GM19240 (cell line): ENCODE data around the gene MECP2.

Experiments used
- DNase-seq: peaks from one replicate; pipeline ENCODE4 v3.0.0; 2011; ENCODE audit warnings: low spot score; ENCODE audit not compliant: insufficient read length

The MECP2 gene

DNA sequence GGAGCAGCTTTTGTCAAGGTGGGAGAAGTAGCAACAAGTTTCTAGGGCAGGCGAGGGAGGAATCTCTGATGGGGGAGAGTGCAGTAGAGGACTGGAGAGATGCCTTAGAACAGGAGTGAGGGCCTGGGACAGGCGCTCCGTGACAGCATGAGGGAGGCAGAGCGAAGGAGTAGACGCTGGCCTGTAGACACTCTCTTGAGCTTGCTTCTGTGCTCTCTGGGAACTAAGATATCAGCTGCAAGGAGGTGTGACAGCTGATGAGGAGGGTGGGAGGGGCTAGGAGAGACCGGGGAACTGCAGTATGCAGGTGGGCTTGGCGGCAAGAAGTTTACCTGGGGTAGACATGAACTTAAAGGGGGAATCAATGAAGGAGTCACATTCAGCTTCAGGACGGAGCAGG lies 35.7 kb downstream of the MECP2 start:
- DNase-seq, result no peak

DNA sequence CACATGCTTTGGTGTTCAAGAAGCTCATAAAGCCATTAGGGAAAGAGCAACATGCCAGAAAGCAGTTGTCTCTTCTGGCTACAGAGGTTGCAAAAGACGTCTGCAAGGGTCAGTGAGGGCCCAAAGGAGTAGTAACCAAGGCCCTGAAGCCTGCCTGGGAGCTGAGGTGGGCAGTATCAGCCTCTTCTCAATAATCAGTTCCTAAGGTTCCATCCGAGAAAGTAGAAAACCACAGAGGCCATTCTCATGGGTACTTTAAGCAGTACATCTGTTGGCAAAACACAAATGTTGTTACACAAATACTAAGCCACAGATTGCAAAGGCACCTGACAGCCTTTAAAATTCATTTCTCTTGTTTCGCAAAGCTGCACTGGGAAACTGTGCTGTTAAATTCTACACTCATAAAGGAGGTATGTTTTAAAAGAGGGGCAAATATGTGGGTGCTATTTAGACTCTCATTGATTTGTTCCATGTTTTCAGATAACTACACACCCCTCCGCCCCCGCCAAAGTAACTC lies 37.7 kb downstream of the MECP2 start:
- DNase-seq, result no peak

DNA sequence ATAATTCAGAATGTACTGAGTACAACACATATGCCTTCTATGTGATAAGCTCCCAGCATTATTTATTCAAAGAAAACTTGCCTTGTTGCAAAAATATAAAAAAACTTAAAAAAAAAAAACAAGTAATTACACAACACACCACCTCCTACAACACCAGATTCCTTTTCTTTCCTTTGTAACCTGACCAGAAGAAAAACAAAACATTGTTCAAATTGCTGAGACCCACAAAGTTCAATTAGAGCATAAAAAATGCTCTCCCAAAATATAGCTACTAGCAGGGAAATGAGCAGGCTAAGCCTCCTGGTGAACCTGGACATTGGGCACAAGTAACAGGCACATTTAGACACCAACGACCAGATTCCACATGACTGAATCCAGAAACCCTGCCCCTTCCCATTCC lies 38.3 kb downstream of the MECP2 start:
- no peak for DNase-seq

DNA sequence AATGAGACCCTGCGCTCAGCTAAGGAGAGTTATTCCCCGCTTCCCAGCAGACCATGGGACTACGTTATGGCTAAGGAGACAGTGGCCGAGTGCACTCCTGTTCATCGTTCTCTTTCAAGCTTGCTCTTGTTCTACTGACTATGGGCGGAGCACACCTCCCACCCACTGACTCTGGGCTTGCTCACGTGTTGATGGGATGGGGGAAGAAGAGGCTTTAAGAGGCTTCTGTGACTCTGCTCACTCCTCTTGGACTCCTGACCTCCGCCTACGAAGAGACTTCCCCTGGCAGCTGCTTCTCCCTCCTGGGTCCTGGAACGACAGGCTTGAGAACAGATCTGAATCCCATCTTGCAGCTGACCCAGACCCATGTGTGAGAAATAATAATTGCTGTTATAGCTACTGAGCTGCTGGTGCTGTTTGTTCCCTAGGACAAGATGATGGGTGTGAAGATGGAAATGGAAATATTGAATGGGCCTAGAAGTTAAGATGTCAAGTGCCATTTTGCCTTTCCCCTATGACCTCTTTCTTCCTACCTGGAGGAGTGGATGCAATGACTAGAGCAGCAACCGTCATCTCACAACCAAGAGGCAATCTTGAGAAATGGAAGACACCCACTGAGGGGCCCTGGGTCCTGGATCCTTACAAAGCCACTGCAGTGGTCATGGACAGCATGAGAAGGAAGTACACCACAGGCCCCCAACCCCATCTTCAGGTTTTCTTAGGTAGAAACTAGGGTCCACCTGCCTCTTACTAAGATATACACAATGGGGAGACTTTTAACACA lies 39.1 kb downstream of the MECP2 start:
- DNase-seq, result no peak

GRCh38 chrX:154057791-154058190 lies 39.7 kb downstream of the MECP2 start:
- no peak for DNase-seq

DNA sequence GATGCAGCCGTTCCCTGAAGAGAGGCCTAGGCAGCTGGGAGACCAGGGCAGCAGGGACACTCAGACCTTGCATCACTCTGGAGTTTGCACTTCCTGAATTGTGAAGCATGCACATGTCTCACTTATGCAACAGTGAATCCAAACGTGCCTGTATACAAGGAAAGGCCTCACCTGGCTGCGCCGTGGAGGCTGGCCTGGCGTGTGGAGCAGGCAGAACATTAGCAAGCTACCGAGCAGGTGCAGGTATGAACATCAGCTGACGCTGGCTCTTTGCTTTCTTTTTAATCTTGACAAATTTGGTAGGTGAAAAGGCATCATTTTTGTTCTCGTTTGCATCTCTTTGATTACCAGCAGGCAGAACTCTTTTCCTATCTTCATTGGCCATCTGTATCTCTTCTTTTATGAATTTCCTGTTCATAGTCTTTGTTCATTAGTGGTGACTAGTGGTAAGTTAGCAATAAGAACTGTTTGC lies 40.7 kb downstream of the MECP2 start:
- no peak for DNase-seq

DNA sequence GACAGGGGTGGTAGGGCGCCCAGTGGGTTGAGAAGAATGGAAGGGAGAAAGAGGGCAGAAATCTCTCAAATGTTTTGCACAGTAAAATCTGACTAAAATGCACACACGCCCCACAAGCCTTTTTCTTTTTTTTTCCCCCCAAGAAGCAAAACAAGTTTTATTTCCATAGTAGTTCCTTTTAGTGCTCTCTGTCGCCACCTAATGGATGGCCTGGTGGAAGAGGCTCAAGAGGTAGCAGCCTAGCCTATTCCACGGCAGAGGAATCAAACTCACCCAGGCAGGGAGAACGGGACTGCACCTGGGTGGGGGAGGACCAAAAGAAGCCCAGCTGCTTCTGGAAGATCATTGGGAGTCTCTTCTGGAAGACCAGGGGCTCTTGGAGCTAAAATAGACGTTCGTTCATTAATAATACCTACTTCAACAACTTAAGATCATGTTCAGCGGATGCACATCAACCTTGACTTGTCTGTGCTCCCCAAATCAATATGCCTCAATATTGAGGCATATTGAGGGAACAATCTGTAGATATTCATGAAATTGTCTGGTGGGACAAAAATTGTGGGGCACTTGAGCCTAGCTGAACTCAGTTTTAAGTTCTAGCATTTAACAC lies 46.2 kb downstream of the MECP2 start:
- peak; percentile 25 for DNase-seq

GRCh38 chrX:154050113-154050495 lies 47.4 kb downstream of the MECP2 start:
- DNase-seq, result no peak

GRCh38 chrX:154049209-154050112 lies 48.1 kb downstream of the MECP2 start:
- no peak for DNase-seq

DNA sequence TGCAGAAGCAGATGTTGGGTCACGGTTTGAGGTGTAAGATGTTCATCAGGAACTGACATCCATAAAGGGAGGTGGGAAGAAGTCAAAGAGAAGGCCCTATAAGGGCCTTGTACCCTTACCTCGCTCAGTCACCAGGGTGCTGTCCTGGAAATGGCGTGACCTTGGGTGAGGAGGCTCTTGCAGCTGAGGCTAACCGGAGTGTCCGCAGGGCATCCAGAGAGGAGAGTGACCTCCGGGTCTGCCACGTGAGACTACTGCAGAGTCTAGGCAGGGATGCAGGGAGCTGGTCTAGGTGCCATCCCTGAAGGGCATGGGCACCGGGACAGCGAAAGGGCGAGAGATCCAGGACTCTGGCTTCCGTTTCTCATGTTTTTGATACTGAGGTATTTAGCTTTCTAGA lies 49.1 kb downstream of the MECP2 start:
- no peak for DNase-seq

- DNase-seq, result no peak
Measured at GRCh38 chrX:154046940-154047610, 50.4 kb downstream of the MECP2 start.

DNA sequence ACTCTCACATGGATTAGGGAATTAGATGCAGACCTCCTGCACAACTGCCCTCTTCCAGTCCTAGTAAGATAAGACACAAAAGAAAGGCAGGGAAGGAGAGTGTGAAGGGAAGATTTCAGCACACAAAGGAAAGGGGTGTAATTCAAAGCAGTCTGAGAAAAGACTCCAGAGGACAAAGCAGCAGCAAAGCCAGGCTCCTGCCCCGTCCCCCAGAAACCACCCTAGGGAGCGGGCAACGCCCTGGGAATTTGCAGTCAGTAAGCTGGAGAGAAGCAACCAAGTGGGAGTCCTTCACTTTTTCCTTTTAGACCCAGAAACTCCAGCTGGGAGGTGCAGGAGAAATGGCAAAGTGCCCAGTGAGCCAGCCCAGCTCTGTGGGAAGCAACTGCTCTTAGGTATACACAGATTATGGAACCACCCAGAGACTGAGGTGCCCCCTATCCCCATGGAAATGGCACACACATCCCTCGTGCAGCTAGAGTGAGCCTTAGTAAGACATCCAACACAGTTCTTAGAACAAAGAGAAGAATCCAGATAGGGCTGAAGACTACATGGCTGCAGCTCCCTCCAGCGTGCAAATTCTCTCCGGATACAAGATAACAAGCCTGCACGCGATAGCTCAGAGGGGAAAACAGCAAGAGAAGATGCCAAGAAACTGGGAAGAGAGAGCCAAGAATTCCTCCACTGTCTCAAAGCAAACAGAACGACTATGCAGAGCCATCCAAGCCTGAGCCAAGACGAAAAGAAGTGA lies 51.3 kb downstream of the MECP2 start:
- DNase-seq, result no peak

- DNase-seq, result no peak
Measured at GRCh38 chrX:154044091-154044490, 53.4 kb downstream of the MECP2 start.

- DNase-seq, result no peak
Measured at GRCh38 chrX:154043003-154043763, 54.3 kb downstream of the MECP2 start.

DNA sequence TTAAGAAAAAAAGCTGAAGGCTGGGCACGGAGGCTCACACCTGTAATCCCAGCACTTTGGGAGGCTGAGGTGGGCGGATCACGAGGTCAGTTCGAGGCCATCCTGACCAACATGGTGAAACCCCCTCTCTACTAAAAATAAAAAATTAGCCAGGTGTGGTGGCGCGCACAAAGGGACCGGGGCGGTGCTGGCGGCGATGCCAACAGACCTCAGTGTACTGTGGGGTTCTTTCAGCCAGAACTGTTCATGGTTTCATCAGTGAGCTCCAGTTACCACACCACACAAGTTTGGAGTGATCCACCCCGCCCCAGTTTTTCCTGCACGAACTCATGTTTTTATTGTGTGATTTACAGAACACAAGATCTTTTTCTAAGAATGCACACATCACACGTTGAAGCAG lies 56.7 kb downstream of the MECP2 start:
- DNase-seq, result no peak

DNA sequence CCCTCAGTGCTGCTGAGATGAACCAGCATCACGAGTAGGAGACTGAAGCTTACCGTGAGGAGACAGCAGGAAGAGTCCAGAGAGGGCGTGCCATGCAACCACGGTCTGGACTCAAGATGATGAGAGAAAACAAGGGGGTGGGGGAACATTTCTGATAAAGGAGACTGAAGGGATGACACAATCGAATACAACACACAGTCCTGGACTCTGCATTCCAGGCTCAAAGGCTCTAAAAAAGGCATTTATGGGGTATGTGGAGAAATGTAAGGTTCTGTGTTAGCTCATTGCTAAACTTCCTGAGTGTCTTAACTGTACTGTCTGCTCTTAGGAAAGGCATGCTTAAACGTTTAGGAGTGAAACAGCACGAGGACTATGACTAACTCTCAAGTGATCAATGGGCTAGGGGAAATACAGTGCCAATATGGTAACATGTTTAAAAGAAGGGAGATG lies 57.2 kb downstream of the MECP2 start:
- DNase-seq, result no peak

DNA sequence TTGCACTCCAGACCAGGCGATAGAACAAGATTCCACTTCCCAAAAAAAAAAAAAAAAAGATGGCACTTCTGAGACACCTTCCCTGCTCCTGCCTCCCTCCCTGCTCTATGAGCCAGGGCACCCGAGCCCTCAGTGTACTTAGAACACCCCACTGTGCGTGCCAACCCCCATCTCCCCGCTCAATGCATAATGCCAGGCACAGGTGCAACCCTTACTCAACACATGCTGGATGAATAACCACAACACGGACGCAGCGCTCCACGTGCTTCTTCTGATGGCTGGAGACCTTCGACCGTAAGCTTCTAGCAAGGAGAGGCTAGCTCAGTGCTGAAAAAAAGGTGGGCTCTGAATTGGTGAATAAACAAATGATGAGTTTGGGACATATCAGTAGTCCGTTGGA lies 57.9 kb downstream of the MECP2 start:
- DNase-seq, result no peak

DNA sequence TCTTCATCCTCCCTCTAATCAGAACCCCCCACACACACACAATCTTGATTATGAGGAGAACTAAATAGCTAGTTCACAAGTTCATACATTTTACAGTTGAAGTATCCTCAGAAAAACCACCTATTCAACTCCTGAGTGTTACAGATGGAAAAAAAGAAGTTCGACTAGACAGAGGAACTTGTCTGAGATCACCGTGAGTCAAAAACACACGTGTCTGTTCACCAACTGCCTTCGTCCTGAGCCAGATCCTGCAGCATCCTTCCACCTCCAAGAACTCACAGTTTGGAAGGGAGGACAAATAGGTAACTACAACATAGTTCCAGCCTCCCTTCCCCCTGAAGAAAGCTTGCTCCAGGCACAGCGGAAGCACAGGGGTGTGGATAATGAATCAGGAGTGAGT lies 58.9 kb downstream of the MECP2 start:
- no peak for DNase-seq

GRCh38 chrX:154037754-154038153 lies 59.8 kb downstream of the MECP2 start:
- no peak for DNase-seq

DNA sequence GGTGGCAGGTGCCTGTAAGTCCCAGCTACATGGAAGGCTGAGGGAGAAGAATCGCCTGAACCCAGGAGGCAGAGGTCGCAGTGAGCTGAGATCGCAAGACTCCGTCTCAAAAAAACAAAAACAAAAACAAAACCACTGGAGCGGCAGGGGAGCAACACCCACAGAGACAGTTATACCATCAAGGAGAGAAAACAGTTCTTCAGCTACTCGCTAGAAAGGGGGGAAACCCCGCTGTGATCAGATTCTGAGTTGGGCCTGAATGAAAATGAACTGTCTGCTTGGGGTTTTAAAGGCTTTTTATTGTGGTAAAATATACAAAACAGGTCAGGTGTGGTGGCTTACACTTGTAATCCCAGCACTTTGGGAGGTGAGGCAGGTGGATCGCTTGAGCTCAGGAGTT lies 61.0 kb downstream of the MECP2 start:
- no peak for DNase-seq
